NT2/D1 (cell line): ENCODE measurements around the gene CDH22.

ENCODE experiments used
- DNase-seq: peaks from one replicate; pipeline ENCODE4 v3.0.0-alpha.2; 2011; ENCODE audit warnings: low read depth, low spot score
- H3K27me3 ChIP-seq: 2 replicates; pipeline ENCODE4 v1.6.0; 2011; ENCODE audit warnings: mild to moderate bottlenecking; ENCODE audit not compliant: insufficient read length, insufficient read depth
- H3K36me3 ChIP-seq: 2 replicates; pipeline ENCODE4 v1.6.1; 2011; ENCODE audit warnings: mild to moderate bottlenecking, low read length, mixed read lengths; ENCODE audit not compliant: insufficient read depth, insufficient read length
- H3K4me1 ChIP-seq: 2 replicates; pipeline ENCODE4 v1.5.1; 2011; ENCODE audit not compliant: insufficient read depth, insufficient read length
- H3K4me3 ChIP-seq: 2 replicates; pipeline ENCODE4 v1.5.1; 2011; ENCODE audit warnings: low read depth; ENCODE audit not compliant: insufficient read length
- H3K9ac ChIP-seq: 2 replicates; pipeline ENCODE4 v1.6.0; 2011; ENCODE audit warnings: low read depth; ENCODE audit not compliant: insufficient read length
- H3K9me3 ChIP-seq: 2 replicates; pipeline ENCODE4 v1.5.1; 2011; ENCODE audit warnings: mild to moderate bottlenecking, low read length; ENCODE audit not compliant: insufficient read depth
- SUZ12 ChIP-seq: IDR thresholded peaks from 2 replicates; pipeline ENCODE4 v1.6.1; 2011; ENCODE audit not compliant: insufficient read length, insufficient read depth; ENCODE audit errors: extremely low read depth
- YY1 ChIP-seq: IDR thresholded peaks from 2 replicates; pipeline ENCODE4 v1.6.1; 2011; ENCODE audit not compliant: insufficient read length, insufficient read depth
- ZNF274 ChIP-seq: IDR thresholded peaks from 2 replicates; pipeline ENCODE4 v1.6.1; 2011; ENCODE audit warnings: mild to moderate bottlenecking, low read depth, low read length

The CDH22 gene

DNA sequence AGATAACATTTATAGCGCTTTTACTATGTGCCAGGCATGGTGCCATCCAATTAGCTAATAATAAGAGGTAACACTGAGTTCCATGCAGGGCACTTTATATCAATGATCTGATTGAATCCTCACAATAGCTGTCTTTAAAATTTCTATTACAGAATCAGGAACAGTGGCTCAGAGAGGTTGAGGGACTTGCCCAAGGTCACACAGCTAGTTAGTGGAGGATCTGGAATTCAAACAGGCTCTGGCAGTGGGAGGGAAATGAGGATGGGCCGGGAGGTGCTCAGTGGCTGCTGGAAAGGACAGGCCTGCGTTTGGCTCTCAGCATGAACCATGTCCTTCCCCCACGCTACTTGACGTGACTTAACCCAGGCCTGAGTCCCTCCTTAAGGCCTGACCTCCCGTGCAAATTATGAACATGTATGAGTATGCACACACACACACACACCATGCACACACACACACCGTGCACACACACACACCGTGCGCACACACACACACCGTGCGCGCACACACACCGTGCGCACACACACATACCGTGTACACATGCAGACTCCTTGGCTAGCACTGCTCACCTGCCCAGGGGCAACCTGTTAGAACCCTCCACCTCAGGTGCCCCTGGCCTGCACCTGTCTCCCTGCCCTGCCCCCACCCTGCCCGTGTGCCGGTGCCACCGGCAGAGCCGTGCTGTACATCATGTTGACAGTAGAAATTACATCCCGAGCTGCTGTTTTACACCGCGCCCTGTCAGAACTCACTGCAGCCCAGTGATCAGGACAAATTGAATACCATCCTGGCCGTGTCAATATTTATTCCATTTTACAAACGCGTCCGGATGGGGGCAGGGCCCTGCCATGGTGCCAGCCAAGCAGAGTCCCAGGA, 43.7 kb downstream of the CDH22 start:
- H3K36me3 ChIP-seq, result no peaks in the 10 kb centered on the region
- H3K27me3 ChIP-seq, result no peaks in the 10 kb centered on the region
- no peaks in the 10 kb centered on the region for H3K9me3 ChIP-seq
- DNase-seq, result no peak
- TF ChIP-seq SUZ12 (no peak), ZNF274 (no peak), YY1 (no peak)
- H3K4me3 ChIP-seq, result no peak overlapping the region
- H3K4me1 ChIP-seq, result peaks cover 2% of the 10 kb centered on the region
- H3K9ac ChIP-seq, result no peak overlapping the region

DNA sequence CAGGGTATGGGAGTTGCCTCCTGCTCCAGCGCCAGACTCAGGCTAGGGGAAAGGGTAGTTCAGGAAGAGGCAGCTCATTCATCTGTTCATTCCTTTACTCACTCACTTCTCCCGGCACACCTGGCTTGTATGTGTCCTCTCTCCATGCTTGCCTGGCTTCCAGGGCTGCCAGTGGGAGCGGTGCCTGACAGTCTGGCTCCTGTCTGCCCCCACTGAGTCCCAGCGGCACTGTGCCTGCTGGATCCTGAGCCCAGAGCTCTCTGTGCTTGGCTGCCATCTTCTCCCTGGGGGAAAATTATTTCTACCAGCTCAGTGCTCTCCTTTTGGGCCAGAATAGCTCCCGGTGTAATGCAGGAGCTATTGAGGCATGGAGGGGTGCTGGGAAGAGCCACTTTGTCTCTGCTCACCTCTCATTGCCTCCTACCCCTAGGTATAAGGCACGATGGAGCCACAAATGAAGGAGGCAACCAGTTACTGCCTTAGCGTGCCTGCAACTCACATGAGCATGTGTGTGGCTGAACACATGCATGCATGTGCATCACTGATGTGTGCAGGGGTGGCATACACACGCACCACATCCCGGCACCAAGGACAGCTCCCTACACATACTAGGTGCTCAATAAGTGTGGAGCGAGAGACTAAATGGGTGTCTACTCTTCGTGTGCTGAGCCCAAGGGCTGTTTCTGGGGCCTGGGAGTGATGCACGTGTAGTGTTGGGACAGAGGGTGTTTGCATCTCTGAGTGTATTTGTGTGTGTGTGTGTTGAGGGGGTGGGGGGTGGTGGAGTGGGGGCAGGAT, 46.6 kb downstream of the CDH22 start:
- TF ChIP-seq ZNF274, result no peak
- no peak for TF ChIP-seq SUZ12
- no peak for TF ChIP-seq YY1
- Histone ChIP-seq H3K9me3 (no peaks in the 10 kb centered on the region), H3K9ac (no peak overlapping the region), H3K4me1 (no peaks in the 10 kb centered on the region), H3K36me3 (no peaks in the 10 kb centered on the region), H3K4me3 (no peak overlapping the region), H3K27me3 (peaks cover 6% of the 10 kb centered on the region)
- DNase-seq, result no peak

DNA sequence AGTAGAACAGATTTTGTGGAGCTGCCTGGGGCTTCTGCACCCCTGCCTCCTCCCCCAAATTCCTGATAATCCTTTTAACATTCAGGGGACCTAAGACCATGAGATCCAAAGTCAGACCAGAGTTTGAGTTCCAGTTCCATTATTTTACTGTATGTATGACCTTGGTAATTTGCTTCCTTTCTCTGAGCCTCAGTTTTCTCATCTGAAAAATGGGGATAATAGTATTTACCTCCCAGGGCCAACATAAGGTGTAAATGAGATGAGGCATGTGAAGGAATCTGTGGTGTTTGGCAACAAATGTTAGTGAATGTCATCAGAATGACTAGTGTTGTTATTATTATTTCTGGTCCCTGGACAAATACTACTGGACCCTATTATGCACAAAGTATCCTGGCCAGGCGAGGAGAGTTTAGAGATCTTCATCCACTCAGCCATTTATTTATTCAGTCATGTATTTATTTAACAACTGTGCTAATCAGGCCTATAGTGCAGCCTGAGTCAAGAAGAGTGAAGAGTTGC, 47.3 kb downstream of the CDH22 start:
- Histone ChIP-seq H3K4me1 (no peaks in the 10 kb centered on the region), H3K36me3 (no peaks in the 10 kb centered on the region), H3K27me3 (peaks cover 6% of the 10 kb centered on the region), H3K4me3 (no peak overlapping the region), H3K9ac (no peak overlapping the region), H3K9me3 (no peaks in the 10 kb centered on the region)
- no peak for DNase-seq
- TF ChIP-seq YY1 (no peak), SUZ12 (no peak), ZNF274 (no peak)

DNA sequence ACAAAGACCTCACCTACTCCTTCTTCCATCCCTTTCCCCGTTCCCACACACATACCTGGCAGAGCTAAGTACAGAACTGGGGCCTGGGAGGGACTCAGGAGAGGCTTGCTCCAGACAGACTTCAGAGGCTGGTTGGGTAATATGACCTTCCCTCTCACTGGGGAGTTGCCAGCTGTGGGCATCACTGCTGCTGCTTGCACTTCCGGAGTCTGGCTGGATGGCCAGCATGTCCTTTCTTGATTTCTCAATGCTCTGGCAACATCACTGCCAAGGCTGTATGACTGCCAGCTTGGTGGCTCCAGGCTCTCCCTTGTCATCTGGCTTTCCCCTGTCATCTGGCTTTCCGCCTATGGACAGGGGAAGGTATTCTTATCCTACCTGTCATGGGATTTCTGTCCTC, 47.8 kb downstream of the CDH22 start:
- no peak for DNase-seq
- H3K27me3 ChIP-seq, result peaks cover 9% of the 10 kb centered on the region

DNA sequence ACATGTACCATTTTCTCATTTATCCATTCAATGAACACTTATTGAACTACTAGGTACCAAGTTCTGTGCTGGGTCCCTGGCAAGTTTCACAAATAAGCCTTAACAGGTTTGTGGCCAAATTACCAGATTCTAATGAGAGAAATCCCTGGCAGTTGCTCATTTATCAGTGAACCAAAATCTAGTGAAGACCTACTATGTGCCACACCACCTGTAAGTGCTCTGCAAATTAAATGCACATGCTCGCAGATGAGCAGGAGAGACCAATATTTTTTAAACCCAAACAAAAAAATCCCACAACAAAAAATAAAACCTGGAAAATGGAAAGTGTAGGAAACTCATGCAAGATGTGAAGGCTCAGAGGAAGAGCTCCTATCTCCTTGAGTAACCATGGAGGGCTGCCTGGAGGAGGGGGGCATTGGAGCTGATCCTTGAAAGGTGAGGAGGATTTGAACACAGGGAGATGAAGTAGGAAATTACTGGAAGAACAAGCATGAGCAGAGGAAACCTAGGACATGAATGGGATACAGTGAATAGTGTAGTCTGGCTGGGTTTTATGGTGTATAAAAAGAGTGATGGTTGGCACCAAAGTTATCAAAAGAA, 48.9 kb downstream of the CDH22 start:
- H3K9ac ChIP-seq, result no peak overlapping the region
- H3K9me3 ChIP-seq, result no peaks in the 10 kb centered on the region
- H3K27me3 ChIP-seq, result peaks cover 12% of the 10 kb centered on the region
- TF ChIP-seq YY1, result no peak
- no peak for TF ChIP-seq ZNF274
- no peak for TF ChIP-seq SUZ12
- H3K4me1 ChIP-seq, result no peaks in the 10 kb centered on the region
- H3K4me3 ChIP-seq, result no peak overlapping the region
- no peaks in the 10 kb centered on the region for H3K36me3 ChIP-seq
- DNase-seq, result no peak

More for the DNA sequence above, 47.8 kb downstream of the CDH22 start:
- H3K9ac ChIP-seq, result no peak overlapping the region
- no peak for TF ChIP-seq YY1
- TF ChIP-seq SUZ12, result no peak
- TF ChIP-seq ZNF274, result no peak
- no peaks in the 10 kb centered on the region for H3K9me3 ChIP-seq
- no peaks in the 10 kb centered on the region for H3K4me1 ChIP-seq
- H3K36me3 ChIP-seq, result no peaks in the 10 kb centered on the region
- no peak overlapping the region for H3K4me3 ChIP-seq

DNA sequence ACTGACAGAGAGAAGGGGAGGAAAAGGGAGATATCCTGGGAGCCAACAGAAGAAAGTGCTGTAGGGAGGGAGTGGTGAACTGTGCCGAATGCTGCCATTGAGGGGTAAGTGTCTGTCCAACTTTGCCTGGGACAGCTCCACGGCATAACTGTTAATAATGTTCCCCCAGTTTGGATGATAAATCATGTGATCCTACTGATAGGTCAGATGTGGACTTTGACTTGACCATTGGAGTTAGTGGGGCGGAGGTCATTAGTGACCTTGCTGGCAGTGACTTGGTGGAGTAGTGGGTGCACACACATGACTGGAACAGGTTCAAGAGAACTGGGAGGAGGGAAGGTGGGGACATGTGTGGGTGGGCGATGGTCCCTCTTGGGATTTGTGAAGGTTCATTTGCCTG, 50.4 kb downstream of the CDH22 start:
- no peaks in the 10 kb centered on the region for H3K4me1 ChIP-seq
- H3K27me3 ChIP-seq, result peaks cover 23% of the 10 kb centered on the region
- H3K36me3 ChIP-seq, result no peaks in the 10 kb centered on the region
- no peak for TF ChIP-seq SUZ12
- TF ChIP-seq ZNF274, result no peak
- TF ChIP-seq YY1, result no peak
- no peak overlapping the region for H3K9ac ChIP-seq
- DNase-seq, result no peak
- H3K9me3 ChIP-seq, result no peaks in the 10 kb centered on the region
- H3K4me3 ChIP-seq, result no peak overlapping the region

DNA sequence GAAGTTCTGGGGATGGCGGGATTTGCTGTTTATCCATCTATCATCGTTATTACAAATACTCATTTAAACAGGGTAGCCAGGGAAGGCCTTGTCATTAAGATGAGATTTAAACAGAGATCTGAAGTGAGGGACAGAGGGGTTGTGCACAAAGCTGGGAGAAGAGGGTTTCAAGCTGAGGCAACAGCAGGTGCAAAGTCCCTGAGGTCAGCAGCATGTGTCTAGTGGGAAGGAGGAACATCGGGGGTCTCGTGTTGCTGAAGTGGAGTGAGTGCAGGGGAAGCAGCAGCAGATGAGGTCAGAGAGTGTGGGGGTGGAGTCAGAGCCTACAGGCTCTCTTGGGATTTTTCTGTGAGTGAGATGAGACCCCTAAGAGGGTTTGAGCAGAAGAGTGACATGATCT, 52.0 kb downstream of the CDH22 start:
- Histone ChIP-seq H3K4me1 (no peaks in the 10 kb centered on the region), H3K9ac (no peak overlapping the region), H3K4me3 (no peak overlapping the region), H3K27me3 (peaks cover 39% of the 10 kb centered on the region), H3K9me3 (no peaks in the 10 kb centered on the region), H3K36me3 (no peaks in the 10 kb centered on the region)
- no peak for DNase-seq
- TF ChIP-seq SUZ12 (no peak), YY1 (no peak), ZNF274 (no peak)
